Karpas-422 (cell line): ENCODE results near the gene ABLIM1. TPM values are rescaled to one million over a fixed set of nuclear protein-coding genes. Genes with fewer than 3 reads are reported as not detected.

Source experiments
- DNase-seq: peaks from one replicate; pipeline ENCODE4 v3.0.0-alpha.2; 2015
- H2AFZ ChIP-seq: fragments of 200-600 bp; sonication (generic); 2 replicates; pipeline ENCODE4 v1.6.1; 2014; ENCODE audit warnings: antibody characterized with exemption, low read length, mixed read lengths
- H3K27ac ChIP-seq: fragments of 200-600 bp; sonication (generic); 2 replicates; pipeline ENCODE4 v1.5.1; 2014; ENCODE audit warnings: mild to moderate bottlenecking, low read length, moderate library complexity
- H3K27me3 ChIP-seq: fragments of 200-600 bp; sonication (generic); 2 replicates; pipeline ENCODE4 v1.6.1; 2014; ENCODE audit warnings: low read length, mixed read lengths
- H3K36me3 ChIP-seq: fragments of 200-600 bp; sonication (generic); 2 replicates; pipeline ENCODE4 v1.6.1; 2014; ENCODE audit warnings: low read length, mixed read lengths; ENCODE audit not compliant: insufficient read depth
- H3K4me1 ChIP-seq: fragments of 200-600 bp; sonication (generic); 2 replicates; pipeline ENCODE4 v1.6.1; 2014; ENCODE audit warnings: mild to moderate bottlenecking, low read length, mixed read lengths
- H3K4me2 ChIP-seq: fragments of 200-600 bp; sonication (generic); 2 replicates; pipeline ENCODE4 v1.6.1; 2014; ENCODE audit warnings: low read length, low read depth, mild to moderate bottlenecking; ENCODE audit not compliant: poor library complexity, severe bottlenecking
- H3K4me3 ChIP-seq: fragments of 200-600 bp; sonication (generic); 2 replicates; pipeline ENCODE4 v1.5.1; 2014; ENCODE audit warnings: mild to moderate bottlenecking, antibody characterized with exemption, low read length, mixed read lengths
- H3K79me2 ChIP-seq: fragments of 200-600 bp; sonication (generic); 2 replicates; pipeline ENCODE4 v1.6.1; 2014; ENCODE audit warnings: mild to moderate bottlenecking, low read length, mixed read lengths
- H3K9ac ChIP-seq: fragments of 200-600 bp; sonication (generic); 2 replicates; pipeline ENCODE4 v1.6.0; 2014; ENCODE audit warnings: low read length
- H3K9me2 ChIP-seq: fragments of 200-600 bp; sonication (generic), shearing (Covaris generic); replicated peaks from 2 replicates; pipeline ENCODE4 v1.6.0; 2014; ENCODE audit warnings: mild to moderate bottlenecking, low read length, moderate library complexity; ENCODE audit not compliant: insufficient read depth
- H3K9me3 ChIP-seq: fragments of 300-700, 200-600 bp; sonication (generic); 2 replicates; pipeline ENCODE4 v1.6.1; 2014; ENCODE audit warnings: low read length, mixed read lengths
- H4K20me1 ChIP-seq: fragments of 200-600 bp; sonication (generic); 2 replicates; pipeline ENCODE4 v1.6.1; 2014; ENCODE audit warnings: mild to moderate bottlenecking, antibody characterized with exemption, low read length, low read depth; ENCODE audit not compliant: insufficient read depth
- total RNA-seq: library from RNA; depleted of rRNA; stranded (reverse); fragments of >200 nt; shearing (Covaris generic); gene quantifications from 2 replicates; pipeline ENCODE4 v1.2.3, GENCODE V29; 2014; ENCODE audit warnings: low replicate concordance

ABLIM1 gene
- total RNA-seq, 1 experiment from 2014 or later = 131 TPM

DNA sequence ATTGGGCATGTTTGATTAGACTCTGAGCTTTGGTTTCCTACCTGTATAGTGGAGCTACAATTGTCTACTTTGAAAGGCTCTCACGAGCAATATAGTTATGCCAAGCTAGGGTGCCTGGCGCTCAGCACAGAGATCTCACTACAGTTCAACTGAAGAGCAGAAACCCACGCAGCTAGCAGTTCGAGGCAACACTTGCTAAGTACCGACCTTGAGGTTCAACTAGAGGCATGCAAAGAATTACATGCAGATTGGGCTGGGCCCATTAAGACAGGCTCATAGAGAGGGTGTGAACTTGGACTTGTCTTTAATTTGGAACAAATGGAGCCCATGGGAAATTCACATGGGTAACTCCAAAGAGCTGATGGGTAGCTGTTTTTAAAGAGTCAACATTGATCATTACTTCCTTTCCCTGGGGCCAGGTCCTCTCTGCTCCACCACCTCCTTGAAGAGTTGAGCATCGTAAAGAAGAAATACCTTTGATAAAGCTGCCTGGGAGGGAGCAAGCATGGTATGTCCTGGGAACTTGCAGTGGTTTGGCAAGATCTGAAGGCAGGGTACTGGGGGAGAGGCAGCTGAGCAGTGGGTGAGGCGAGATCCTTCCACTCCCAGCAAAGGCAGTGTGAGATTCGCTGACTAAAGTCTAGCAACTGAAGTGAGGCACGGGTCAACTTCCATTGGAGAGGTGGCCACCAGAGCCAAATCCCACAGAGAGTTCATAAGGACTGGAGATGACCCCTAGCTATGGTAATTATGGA is 228.3 kb downstream of the ABLIM1 start:
- Histone ChIP-seq H3K4me2 (no peak overlapping the region), H3K79me2 (no peaks in the 10 kb centered on the region), H3K36me3 (peaks cover 13% of the 10 kb centered on the region; the same call in 1 of the 2 replicates), H3K27me3 (no peaks in the 10 kb centered on the region), H3K9ac (no peak overlapping the region), H3K4me1 (no peaks in the 10 kb centered on the region), H3K9me3 (no peaks in the 10 kb centered on the region), H3K4me3 (no peak overlapping the region), H3K9me2 (no peaks in the 10 kb centered on the region), H2AFZ (no peak overlapping the region), H3K27ac (no peak overlapping the region), H4K20me1 (no peaks in the 10 kb centered on the region)
- DNase-seq = no peak

DNA sequence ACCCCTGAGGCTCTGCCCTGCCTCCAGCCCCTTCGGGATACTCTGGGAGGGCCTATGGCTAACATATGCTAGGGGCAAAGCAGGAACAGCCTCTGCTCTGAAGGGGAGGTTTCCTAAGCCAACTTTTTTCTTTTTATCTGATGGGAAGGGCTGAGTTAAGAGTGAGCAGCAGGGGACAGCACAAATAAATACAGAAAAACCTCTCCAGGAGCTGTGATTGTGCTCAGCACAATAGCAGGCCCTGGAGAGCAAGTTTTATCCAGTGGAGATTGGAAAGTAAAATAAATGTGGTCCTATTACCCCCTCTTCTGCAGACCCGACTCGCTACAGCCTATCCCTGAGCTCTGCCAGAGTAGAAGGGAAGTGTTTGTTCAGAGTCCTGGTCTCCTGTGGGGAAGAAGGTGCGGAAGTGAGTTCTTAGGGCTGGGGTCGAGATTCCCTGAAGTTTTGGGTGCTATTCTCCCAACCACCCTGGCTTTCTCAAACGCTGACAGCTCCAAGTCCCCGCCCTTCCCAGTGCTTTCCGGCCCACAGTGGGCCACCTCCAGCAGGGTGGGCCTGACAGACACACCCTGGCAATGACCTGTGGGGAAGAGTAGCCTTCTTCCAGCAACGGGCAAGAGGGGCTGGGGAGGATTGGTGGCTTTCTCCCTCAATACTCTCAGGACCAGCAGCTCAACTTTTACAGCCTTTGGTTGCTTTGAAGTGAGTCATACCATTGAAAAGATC is 230.8 kb downstream of the ABLIM1 start:
- no peaks in the 10 kb centered on the region for H3K9me3 ChIP-seq
- H3K4me1 ChIP-seq = no peaks in the 10 kb centered on the region
- no peak overlapping the region for H2AFZ ChIP-seq
- peaks cover 6% of the 10 kb centered on the region; the same call in 1 of the 2 replicates for H3K36me3 ChIP-seq
- H3K79me2 ChIP-seq = no peaks in the 10 kb centered on the region
- no peaks in the 10 kb centered on the region for H4K20me1 ChIP-seq
- H3K9me2 ChIP-seq = no peaks in the 10 kb centered on the region
- no peak overlapping the region for H3K27ac ChIP-seq
- no peak overlapping the region for H3K4me2 ChIP-seq
- H3K9ac ChIP-seq = no peak overlapping the region
- H3K27me3 ChIP-seq = no peaks in the 10 kb centered on the region
- no peak overlapping the region for H3K4me3 ChIP-seq
- no peak for DNase-seq

DNA sequence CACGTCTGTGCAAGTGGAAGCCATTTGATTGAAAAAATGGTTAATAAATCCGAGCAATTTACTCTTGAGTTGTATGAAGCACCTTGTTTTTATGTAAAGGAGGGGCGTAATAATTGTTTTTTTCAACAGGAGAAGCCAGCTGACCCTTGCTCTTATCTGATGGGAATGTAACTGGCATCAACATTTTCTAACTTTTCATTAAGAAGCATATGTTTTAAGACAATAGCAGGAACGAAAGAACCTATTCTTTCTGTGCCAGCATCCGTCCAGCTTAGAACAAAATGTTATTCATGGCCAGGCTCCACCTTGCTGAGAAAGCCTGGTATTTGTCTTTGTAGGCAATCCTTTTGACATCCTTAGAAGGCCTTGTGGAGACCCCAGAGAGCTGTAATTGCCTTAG is 231.6 kb downstream of the ABLIM1 start:
- H3K4me1 ChIP-seq = no peaks in the 10 kb centered on the region
- H2AFZ ChIP-seq = no peak overlapping the region
- H3K4me2 ChIP-seq = no peak overlapping the region
- no peak overlapping the region for H3K4me3 ChIP-seq
- no peak for DNase-seq
- H3K9ac ChIP-seq = no peak overlapping the region
- no peak overlapping the region for H3K27ac ChIP-seq
- no peaks in the 10 kb centered on the region for H3K27me3 ChIP-seq
- no peaks in the 10 kb centered on the region for H3K79me2 ChIP-seq
- H4K20me1 ChIP-seq = no peaks in the 10 kb centered on the region
- H3K36me3 ChIP-seq = no peaks in the 10 kb centered on the region
- no peaks in the 10 kb centered on the region for H3K9me3 ChIP-seq
- H3K9me2 ChIP-seq = no peaks in the 10 kb centered on the region

DNA sequence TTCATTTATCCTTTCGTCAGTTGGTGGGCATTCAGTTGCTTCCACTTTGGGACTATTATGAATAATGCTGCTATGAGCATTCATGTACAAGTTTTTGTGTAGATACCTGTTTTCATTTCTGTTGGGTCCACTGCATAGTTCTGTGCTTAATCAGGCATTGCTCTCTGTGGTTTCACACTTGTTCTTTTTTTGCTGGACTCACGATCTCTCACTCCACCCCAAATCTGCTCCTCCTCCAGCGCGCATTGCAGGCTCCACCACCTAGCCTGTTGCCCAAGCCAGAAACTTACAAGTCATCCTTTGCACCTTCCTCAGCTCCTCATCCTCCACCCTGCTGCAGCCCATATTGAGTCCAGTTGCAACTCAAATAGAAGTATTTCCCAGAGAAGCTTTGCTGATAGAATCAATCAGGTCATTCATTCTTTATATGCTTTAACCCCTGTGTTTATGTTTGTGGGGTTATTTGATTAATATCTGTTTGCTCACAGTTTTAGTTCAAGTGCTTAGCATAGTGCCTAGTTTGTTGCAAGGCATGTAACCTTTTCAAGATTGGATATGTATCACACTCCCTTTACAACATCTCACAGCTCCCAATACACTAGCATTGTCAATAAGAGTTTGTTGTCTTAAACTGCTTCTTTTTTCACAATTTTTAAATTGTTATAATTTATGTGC is 237.1 kb downstream of the ABLIM1 start:
- no peak overlapping the region for H3K4me2 ChIP-seq
- H3K36me3 ChIP-seq = no peaks in the 10 kb centered on the region
- no peak overlapping the region for H2AFZ ChIP-seq
- H3K27me3 ChIP-seq = no peaks in the 10 kb centered on the region
- H3K9me2 ChIP-seq = no peaks in the 10 kb centered on the region
- H3K27ac ChIP-seq = no peak overlapping the region
- no peak overlapping the region for H3K4me3 ChIP-seq
- H3K79me2 ChIP-seq = no peaks in the 10 kb centered on the region
- no peaks in the 10 kb centered on the region for H3K9me3 ChIP-seq
- H3K4me1 ChIP-seq = no peaks in the 10 kb centered on the region
- no peaks in the 10 kb centered on the region for H4K20me1 ChIP-seq
- H3K9ac ChIP-seq = no peak overlapping the region
- no peak for DNase-seq

DNA sequence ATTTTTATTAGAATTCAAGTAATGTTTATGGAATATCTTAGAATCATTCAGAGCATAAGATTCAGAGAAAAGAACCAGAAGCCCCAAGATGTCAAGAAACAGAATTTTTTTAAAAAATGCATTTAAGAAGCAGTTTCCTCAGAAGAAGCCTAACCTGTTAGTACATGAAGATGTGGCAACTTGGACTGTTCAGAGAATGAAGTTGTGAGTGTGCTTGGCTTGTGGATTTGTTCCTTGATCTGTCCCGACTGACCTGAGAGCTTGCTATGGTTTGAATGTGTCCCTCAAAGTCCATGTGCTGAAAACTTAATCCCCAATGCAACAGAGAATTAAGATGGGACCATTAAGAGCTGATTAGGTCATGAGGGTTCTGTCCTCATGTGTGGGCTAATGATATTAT is 240.0 kb downstream of the ABLIM1 start:
- no peak overlapping the region for H2AFZ ChIP-seq
- H3K4me1 ChIP-seq = no peaks in the 10 kb centered on the region
- no peaks in the 10 kb centered on the region for H3K36me3 ChIP-seq
- H3K9me3 ChIP-seq = no peaks in the 10 kb centered on the region
- no peak overlapping the region for H3K9ac ChIP-seq
- H3K27ac ChIP-seq = no peak overlapping the region
- H3K27me3 ChIP-seq = no peaks in the 10 kb centered on the region
- H3K4me3 ChIP-seq = no peak overlapping the region
- DNase-seq = no peak
- H3K9me2 ChIP-seq = no peaks in the 10 kb centered on the region
- H3K79me2 ChIP-seq = no peaks in the 10 kb centered on the region
- no peak overlapping the region for H3K4me2 ChIP-seq
- no peaks in the 10 kb centered on the region for H4K20me1 ChIP-seq

DNA sequence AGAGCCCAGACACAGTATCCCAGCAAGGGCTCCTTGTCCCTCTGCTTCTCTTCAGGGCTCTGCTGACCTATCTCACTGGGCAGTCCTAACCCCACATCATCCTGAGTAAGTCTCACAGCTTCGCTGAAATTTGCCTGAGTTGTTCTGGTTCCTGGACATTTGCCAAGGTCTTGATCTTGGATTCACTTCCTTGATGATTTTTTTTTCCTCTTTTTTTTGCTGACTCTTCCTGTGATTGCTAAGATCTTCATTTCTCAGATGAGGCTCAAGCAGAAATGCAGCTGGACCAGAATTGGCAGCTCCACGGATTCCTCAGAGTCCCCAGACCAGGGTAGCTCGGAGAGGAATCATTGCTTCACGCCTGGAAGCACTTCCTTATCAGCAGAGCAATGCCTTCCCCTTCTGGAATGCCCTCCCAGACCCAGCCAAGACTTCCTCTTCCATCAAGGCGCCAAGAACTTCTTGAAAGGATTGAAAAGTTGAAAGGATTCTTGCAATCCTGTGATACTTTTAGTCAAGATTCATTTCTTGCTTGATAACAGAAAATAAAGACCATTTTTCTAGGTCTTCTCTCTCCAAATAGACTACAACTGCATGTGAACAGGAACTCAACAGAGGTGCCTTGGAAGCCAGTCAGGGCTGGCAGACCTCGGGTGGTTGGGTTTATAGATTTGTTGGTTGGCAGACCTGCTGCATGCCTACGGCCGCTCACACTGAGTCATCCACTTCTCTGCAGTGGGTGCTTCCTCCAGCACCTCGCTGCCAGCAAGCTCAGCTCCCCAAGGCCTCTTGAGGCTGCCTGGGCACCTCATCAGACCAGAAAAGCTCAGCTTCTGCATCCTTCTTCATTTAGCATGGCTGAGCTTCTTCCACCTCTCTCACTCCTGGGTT is 244.9 kb downstream of the ABLIM1 start:
- H2AFZ ChIP-seq = no peak overlapping the region

DNA sequence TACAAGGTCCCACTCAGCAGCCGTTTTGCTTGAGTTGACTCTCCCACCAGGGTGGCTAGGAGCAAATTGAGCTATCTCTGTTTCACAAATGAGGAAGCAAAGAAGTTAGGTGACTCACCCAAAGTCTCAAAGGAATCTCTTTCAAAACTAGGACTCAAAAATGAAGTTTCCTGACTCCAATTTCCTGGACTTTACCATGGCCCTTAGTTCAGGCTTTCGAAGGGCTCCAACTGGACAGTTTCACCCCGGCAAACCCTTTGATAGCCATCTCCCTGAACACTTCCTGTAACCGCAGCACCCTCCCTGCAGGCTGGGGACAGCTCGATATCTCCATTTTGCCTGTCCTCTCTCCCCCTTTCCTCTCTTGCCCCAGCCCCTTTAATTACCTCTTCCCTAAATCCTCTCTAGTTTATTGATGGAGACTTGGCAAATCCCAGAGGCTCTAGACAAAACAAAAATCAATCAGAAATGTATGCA is 249.1 kb downstream of the ABLIM1 start:
- no peaks in the 10 kb centered on the region for H3K9me2 ChIP-seq

More for the DNA sequence above, 244.9 kb downstream of the ABLIM1 start:
- Histone ChIP-seq H3K4me1 (no peaks in the 10 kb centered on the region), H3K4me3 (no peak overlapping the region), H3K79me2 (no peaks in the 10 kb centered on the region), H3K27ac (no peak overlapping the region), H3K27me3 (no peaks in the 10 kb centered on the region), H4K20me1 (no peaks in the 10 kb centered on the region), H3K9me3 (no peaks in the 10 kb centered on the region), H3K9ac (no peak overlapping the region), H3K4me2 (no peak overlapping the region), H3K36me3 (no peaks in the 10 kb centered on the region), H3K9me2 (no peaks in the 10 kb centered on the region)
- DNase-seq = no peak

More for the DNA sequence above, 249.1 kb downstream of the ABLIM1 start:
- no peaks in the 10 kb centered on the region for H4K20me1 ChIP-seq
- H3K27ac ChIP-seq = no peak overlapping the region
- H3K36me3 ChIP-seq = no peaks in the 10 kb centered on the region
- no peak overlapping the region for H3K4me2 ChIP-seq
- no peak overlapping the region for H3K9ac ChIP-seq
- DNase-seq = peak; percentile 45
- no peaks in the 10 kb centered on the region for H3K27me3 ChIP-seq
- H3K79me2 ChIP-seq = no peaks in the 10 kb centered on the region
- no peak overlapping the region for H3K4me3 ChIP-seq
- H3K4me1 ChIP-seq = no peaks in the 10 kb centered on the region
- H2AFZ ChIP-seq = no peak overlapping the region
- H3K9me3 ChIP-seq = no peaks in the 10 kb centered on the region
